HEK293T (cell line): ENCODE measurements around the gene RRP1B.

Experiments
- ARNT ChIP-seq: fragments of 450-650 bp; IDR thresholded peaks from 2 replicates; pipeline ENCODE4 v1.6.1; 2017; ENCODE audit warnings: mild to moderate bottlenecking
- BHLHE40 ChIP-seq: fragments of 450-650 bp; IDR thresholded peaks from 2 replicates; pipeline ENCODE4 v1.6.1; 2016; ENCODE audit warnings: mild to moderate bottlenecking, moderate library complexity, borderline replicate concordance
- CTBP1 ChIP-seq: fragments of 450-650 bp; IDR thresholded peaks from 2 replicates; pipeline ENCODE4 v1.6.1; 2016; ENCODE audit warnings: borderline replicate concordance
- ELF4 ChIP-seq: fragments of 450-650 bp; IDR thresholded peaks from 2 replicates; pipeline ENCODE4 v1.6.1; 2017; ENCODE audit warnings: antibody characterized with exemption
- FOXA1 ChIP-seq: fragments of 450-650 bp; IDR thresholded peaks from 2 replicates; pipeline ENCODE4 v1.6.1; 2016; ENCODE audit warnings: mild to moderate bottlenecking
- FOXK2 ChIP-seq: fragments of 450-650 bp; IDR thresholded peaks from 2 replicates; pipeline ENCODE4 v1.6.1; 2016; ENCODE audit warnings: mild to moderate bottlenecking
- FOXM1 ChIP-seq: fragments of 450-650 bp; IDR thresholded peaks from 2 replicates; pipeline ENCODE4 v1.6.1; 2017; ENCODE audit warnings: mild to moderate bottlenecking, borderline replicate concordance
- LEF1 ChIP-seq: fragments of 450-650 bp; IDR thresholded peaks from 2 replicates; pipeline ENCODE4 v1.6.1; 2017; ENCODE audit warnings: mild to moderate bottlenecking, borderline replicate concordance
- NFRKB ChIP-seq: fragments of 450-650 bp; IDR thresholded peaks from 2 replicates; pipeline ENCODE4 v1.6.1; 2016; ENCODE audit warnings: mild to moderate bottlenecking, moderate library complexity
- PKNOX1 ChIP-seq: fragments of 450-650 bp; IDR thresholded peaks from 2 replicates; pipeline ENCODE4 v1.6.1; 2016
- SP1 ChIP-seq: fragments of 450-650 bp; IDR thresholded peaks from 2 replicates; pipeline ENCODE4 v1.6.1; 2017
- SUZ12 ChIP-seq: fragments of 450-650 bp; IDR thresholded peaks from 2 replicates; pipeline ENCODE4 v1.6.1; 2016; ENCODE audit warnings: mild to moderate bottlenecking
- TARDBP ChIP-seq: fragments of 450-650 bp; IDR thresholded peaks from 2 replicates; pipeline ENCODE4 v1.6.1; 2016
- ZNF384 ChIP-seq: fragments of 450-650 bp; IDR thresholded peaks from 2 replicates; pipeline ENCODE4 v1.6.1; 2016

GRCh38 chr21:43728467-43729390 lies 69.4 kb downstream of the RRP1B start:
- TF ChIP-seq ELF4, result no peak
- TF ChIP-seq NFRKB, result no peak
- no peak for TF ChIP-seq ZNF384
- no peak for TF ChIP-seq FOXM1
- no peak for TF ChIP-seq BHLHE40
- TF ChIP-seq SUZ12, result no peak
- TF ChIP-seq ARNT, result no peak
- no peak for TF ChIP-seq LEF1
- TF ChIP-seq SP1, result no peak
- no peak for TF ChIP-seq FOXA1
- peak; percentile 64 for TF ChIP-seq CTBP1
- TF ChIP-seq TARDBP, result no peak
- TF ChIP-seq FOXK2, result no peak
- peak; percentile 73 for TF ChIP-seq PKNOX1
